Activated effector memory CD4-positive, alpha-beta T cell treated with anti-CD3 and anti-CD28 coated beads, Interleukin-2, amount 50 U/mL, for 16 hours (primary cell): ENCODE results near the gene SP5.
"Not testable (repeated sequence)": the region's sequence is repeated elsewhere in the genome, so short reads cannot be mapped to it uniquely, and the experiment has no call there.

Source experiments
- DNase-seq: peaks from one replicate; pipeline ENCODE4 v3.0.0-alpha.2; 2020

SP5 gene

DNA sequence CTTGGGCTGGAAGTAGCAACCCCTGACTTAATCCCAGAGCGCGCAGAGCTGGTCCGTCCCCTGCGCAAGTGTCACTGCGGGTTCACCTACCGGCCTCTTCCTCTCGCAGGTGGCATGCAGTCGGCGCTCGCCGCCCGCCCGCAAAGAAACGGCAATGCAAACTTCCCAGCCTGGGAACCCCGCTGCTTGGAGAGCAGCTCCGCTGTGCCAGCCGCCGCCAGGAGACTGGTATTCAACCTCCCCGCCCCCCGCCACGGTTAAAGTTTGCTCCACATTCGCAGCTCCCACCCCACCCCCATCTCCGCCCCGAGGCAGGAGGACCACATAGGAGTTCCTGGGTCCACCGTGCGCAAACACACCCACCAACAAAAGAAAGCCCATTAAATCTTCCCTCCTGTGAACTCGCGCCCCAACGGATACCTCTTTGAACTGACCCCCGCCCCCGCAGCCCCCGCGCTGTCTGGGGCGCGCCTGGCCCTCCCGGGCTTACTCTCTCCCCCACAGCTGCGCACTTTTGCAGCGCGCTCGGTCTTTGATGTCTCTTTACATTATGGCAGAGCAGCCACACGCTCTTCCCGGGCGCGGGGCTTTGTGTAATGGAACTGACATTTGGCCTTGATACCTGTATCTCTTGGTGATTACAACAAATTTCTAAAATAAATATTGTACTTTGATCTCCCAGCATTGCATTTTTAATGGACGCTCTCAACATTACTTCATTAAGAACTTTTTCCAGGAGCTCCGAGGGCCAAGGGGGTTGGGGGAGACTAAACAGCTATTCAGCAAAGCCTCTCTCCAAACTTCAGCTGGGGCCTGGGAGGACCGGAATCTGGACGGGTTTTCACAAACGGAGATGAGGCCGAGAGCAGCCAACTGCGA lies 3.1 kb upstream of the SP5 start:
- peak; percentile 62 for DNase-seq

DNA sequence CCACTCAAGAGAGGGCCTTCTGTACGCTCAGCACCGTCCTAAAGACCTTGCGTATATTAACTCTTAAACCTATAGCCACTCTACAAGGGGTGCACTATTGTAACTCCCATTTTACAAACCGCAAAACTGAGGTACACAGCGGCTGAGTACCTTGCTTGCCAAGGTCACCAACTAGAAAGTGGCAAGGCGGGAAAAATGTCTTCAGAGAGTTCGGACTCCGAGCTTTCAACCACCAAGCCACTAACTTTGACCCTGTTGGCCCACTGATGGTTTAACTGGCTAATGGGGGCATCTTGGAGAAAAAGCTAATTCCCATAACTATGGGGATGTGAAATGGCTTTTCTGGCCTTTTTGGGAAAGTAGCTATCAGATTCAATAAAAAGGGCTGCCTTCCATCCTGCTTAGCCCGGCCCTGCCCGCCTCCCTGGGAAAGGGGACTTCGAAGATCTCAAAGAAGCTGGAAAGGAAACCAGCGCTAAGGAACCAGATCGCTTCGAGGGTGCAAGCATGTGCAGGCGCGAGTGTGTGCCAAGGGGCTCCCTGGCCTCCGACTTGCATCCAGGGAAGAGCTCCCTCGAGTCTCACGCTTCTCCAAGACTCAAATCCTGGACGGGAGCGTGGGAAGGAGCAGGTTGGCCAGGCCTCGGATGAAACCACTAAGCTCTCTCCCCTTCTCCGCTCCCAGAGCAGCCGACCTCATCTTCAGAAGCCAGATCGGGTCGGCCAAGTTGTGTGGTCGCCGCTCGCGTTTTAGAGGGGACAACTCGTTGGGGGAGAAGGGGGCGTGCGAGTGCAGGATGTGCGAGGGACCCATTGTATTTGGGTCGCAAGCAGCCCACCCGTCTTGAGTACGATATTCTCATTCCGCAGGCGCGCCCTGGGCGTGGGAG lies 2.2 kb upstream of the SP5 start:
- no peak for DNase-seq

DNA sequence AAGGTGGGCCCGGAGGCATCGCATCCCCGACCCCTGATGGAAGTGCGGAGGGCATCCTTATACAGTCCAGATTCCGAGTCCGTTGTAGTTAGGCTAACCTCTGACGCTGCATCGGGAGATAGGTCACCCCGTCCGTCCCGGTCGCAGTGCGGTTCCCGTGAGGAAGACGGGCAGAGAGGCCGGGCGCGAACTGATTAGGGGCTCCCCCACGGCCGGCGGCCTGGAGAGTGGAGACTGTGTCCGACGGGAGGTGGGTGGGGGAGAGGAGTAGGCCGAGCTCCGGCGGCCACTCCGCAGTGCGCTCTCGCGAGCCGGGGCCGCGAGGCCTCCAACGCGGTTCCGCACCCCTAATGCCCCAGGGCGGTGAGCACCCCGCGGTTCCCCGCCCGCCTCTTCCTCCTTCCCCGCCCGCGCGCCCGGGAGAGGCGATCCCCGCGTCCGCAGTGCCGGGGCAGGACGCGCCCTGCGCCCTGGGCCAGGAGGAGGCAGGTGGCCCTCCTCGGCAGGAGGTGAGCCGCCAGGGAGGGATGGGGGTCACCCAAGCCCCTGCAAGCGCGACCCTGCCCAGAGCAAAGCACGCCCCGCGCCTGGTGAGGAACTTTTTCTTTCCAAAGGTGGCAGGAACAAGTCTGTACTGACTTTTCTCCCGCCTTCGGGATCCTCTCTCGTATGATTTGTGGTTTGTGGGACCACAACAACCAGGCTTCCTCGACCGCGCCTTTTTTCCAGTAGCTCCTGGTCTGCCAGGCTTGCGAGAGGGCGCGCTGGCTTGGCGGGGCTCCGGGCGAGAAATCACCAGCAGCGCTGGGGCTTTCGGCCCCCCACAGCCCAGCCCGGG lies 1.4 kb upstream of the SP5 start:
- no peak for DNase-seq

DNA sequence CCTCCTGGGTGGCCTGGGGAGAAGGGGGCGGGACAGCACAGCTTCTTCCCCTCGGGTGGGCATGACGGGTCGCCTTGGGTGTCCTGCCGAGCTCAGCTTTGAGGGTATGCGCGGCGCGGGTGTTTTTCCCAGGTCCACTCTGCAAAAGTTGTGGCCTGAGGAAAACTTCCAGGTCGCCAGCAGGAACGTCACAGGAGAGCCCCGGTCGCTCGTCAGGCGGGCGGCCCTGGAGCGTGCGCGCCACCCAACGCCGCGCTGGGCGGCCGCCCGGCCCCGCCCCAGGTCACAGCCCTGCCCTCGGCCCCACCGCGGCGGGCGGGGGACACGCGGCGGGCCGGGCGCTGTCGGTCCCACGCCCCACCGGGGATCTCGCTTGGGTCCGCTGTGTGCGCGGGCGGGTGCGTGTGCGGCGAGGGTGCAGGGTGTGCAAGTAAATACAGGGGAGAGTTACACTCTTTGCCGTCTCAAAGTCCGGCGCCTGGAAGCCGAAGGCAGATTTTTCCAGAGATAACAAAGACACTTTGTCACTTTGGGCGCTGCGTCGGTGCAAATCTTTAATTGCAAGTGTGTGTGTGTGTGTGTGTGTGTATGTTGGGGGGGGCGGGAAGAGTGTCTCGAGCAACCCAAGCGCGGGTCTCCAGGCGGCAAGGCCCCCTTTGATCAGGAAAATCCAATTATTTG lies 616 bp upstream of the SP5 start:
- no peak for DNase-seq

DNA sequence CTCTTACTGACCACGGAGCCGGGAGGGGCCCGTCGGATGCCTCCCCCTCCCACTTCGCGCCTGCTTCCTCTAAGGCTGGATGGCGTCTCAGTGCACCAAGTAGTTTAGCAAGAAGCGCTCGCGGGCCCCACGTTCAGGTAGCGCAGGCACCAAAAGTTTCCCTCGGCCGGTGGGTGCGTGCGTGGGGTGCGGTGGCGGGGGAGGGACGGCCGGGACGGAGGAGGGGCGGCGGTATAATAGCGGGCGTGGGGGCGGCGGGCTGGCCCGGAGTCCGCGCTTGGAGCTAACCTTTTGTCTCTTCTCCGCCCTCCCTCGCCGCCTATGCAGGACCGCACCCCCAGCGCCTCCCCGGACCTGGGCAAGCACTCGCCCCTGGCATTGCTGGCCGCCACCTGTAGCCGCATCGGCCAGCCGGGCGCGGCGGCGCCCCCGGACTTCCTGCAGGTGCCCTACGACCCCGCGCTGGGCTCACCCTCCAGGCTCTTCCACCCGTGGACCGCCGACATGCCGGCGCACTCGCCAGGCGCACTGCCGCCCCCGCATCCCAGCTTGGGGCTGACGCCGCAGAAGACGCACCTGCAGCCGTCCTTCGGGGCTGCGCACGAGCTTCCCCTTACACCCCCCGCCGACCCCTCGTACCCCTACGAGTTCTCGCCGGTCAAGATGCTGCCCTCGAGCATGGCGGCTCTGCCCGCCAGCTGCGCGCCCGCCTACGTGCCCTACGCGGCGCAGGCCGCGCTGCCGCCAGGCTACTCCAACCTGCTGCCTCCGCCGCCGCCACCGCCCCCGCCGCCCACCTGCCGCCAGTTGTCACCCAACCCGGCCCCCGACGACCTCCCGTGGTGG lies 1.0 kb downstream of the SP5 start:
- peak; percentile 62 for DNase-seq

DNA sequence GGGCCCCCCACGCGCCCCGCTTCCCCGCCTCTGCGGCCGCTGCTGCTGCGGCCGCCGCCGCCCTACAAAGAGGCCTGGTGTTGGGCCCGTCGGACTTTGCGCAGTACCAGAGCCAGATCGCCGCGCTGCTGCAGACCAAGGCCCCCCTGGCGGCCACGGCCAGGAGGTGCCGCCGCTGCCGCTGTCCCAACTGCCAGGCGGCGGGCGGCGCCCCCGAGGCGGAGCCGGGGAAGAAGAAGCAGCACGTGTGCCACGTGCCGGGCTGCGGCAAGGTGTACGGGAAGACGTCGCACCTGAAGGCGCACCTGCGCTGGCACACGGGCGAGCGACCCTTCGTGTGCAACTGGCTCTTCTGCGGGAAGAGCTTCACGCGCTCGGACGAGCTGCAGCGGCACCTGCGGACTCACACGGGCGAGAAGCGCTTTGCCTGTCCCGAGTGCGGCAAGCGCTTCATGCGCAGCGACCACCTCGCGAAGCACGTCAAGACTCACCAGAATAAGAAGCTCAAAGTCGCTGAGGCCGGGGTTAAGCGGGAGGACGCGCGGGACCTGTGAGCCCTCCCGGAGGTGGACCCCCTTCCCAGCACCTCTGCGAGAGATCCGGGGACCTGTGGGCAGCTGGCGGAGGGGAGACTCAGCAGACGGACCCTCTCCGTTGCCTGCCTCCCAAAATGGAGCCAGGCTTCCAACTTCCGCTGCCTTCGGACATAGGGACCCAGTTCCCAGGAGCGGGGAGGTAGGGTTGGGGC lies 1.9 kb downstream of the SP5 start:
- peak; percentile 69 for DNase-seq

DNA sequence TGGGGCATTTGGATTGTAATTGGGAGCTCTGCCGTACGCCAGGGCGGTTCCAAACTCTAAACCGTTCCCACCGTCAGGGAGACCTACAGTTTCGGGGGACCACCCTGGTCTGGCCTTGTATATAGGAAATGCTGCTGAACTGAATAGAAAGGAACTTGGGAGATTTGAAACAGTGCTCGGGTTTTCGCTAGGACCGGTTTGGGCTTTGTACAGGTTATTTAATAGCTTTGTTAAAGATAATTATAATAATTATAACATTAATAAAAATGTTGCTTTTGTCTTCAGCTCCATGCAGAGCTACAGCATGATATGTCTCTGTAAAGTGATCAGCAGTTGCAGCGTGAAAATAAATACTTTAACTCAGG lies 2.4 kb downstream of the SP5 start:
- DNase-seq, result no peak

DNA sequence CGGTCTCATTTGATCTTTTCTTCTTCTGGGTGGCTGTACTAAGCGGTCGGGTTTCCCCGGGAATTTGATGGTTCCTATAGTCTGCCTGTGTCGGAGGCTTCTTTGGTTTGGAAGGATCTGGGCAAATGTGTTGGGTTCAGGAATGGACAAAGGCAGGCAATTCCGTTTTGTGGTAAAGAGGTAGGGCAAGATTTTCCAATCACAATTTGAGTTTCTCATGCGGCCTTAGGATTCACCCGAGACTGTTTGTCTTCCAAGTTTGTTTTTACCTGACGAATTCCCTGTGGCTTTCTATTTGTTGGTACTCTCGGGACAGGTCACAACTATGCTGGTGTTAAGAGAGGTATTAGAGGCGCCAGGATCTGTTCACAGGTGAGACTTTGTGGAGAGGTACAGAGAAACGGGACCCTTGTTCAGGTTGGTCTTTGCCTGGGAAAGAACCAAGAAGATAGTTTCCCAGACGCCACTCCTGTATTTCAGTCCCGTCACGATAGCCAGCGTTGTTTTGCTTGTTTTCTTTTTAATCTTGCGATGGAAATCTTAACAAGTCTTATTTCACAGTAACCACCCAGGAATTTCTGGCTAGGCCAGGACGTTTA lies 3.0 kb downstream of the SP5 start:
- no peak for DNase-seq

DNA sequence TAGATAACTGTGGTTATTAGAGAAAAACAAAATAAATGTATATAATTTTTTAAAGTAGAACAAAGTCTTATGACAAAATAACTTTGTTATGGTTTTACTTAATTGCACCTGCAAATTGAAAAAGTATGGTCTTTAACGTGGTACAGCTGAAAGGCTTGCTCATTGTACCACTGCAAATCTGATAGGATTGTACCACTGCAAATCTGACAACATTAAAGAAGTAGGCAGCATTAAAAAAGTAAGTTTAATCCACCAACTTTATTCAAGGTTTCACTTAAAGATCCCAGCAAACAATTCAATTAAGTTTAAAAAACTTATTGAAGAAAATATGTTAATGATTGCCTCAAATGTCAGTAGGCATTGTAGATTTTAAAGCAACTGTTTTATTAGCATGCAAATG lies 4.7 kb downstream of the SP5 start:
- DNase-seq, result no peak

DNA sequence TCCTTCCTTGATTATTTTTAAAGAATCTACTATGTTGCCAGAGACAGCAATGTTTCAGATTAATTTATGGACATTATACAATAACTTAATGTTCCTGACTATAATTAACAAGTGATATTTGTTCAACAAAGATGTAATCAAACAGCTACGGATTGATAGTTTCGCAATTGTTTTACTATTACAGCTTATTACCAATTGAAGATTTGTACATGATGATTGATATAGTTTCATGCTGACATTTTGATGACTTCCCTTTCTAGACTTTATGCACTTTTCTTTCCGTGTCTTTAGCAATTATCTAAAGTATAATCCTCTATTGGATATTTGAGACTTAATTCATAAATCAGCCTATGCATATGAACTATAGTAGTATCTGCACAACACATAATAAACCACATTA lies 6.5 kb downstream of the SP5 start:
- DNase-seq, result no peak

DNA sequence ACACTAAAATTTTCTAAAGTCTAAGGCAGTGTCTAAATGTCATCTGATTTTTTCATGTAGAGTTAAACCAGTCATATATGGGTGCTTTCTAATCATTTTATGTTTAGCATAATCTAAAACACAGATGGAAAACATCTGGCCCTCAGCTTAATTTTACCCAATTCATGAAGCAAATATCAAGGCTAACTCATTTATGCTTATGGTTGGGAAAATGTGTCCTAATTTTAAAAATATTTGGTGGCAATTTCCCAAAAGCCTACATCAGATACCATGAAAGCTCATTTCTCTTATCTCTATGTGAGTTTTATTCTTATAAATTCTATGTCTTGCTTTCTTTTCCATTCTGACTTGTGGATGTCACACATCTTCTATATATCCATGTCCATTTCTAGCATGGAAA lies 7.2 kb downstream of the SP5 start:
- DNase-seq, result no peak

DNA sequence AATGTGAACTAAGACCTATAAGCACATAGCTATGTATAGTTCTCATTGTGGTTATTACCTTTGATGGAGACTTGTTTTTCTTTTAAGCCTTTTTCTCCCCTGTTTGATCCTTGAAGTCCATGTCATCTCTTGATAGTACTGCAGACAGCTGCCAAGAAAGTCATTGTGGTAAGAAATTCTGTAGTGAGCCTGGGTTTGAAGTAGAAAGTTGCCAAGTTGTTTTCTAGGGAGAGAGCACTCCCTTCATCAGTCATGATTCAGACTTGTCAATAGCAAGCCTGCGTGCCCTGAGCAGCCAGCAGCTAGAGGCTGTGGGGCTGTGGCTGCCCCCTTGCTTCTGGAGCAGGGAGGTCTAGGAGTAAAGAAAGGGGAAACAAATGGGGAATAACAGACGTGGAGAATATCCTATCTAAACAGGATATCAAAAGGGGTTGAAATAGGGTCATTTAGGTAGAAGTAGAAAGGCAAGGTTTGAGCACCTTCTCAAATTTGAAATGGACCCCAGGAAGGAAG lies 8.4 kb downstream of the SP5 start:
- DNase-seq, result no peak

DNA sequence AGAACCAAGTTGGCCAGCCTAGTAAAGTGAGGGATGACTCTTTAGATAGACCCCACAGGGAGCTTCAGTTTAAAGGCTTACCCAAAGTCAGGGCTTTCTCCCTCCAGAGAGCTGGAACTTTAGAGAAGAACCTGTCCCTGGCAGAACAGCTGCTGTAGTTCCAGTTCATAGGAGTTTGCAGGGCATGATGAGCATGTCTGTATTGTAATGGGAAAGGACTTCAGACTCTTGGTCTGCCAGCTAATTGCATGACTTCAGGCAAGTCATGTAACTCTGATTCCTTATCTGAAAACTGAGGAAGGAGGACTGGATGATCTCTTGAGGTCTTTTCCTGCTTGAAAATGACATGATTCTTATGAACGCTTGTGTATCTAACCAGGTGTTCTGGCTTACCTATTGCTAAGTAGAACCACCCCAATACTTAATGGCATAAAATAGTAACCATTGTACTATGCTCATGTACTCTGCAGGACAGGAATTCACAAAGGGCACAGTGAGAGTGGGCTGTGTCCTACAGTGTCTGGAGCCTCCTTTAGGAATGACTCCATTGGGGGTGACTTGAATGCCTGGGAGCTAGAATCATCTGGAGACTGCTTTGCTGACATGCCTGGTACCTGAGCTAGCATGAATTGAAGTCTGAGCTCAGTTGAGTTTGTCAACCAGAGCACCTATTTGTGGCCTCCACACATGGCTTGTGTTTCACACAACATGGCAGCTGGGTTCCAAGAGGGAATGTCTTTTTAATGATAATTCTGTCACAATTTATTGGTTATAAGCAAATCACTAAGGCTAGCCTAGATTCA lies 18.9 kb downstream of the SP5 start:
- no peak for DNase-seq

DNA sequence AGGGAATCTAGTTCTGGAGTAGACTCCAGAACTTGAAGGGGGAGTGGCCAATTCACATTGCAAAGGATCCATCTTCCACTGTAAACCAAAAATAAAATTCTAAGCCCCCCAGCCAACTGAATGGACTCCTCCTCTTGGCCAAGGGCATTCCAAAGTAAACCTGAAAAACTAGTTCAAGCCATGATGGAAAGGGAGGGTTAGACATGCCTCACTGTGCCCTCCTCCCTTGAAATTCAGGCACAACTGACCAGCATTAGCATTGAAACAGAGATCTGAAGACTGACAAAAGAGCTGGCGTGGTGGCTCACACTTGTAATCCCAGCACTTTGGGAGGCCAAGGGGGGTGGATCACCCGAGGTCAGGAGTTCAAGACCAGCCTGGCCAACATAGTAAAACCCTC lies 19.5 kb downstream of the SP5 start:
- DNase-seq, result not testable (repeated sequence)

DNA sequence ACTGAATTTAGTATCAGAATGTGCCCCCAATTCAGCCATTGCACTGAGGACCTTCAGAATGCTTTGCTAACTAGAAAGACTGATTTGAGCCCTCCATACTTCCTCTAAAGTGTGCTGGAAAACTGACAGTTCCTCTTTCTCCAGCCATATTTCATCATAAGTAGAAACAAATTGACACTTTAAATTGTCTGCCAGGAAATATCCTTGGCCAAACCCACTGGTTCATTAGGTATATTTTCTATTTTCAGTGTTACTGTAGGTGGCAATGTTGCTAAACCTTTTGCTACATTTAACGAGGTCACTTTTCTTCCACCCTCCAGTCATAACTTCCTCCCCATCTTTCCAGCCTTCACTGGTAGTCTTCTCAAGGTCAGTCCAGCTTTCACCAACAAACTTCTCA lies 21.5 kb downstream of the SP5 start:
- no peak for DNase-seq

DNA sequence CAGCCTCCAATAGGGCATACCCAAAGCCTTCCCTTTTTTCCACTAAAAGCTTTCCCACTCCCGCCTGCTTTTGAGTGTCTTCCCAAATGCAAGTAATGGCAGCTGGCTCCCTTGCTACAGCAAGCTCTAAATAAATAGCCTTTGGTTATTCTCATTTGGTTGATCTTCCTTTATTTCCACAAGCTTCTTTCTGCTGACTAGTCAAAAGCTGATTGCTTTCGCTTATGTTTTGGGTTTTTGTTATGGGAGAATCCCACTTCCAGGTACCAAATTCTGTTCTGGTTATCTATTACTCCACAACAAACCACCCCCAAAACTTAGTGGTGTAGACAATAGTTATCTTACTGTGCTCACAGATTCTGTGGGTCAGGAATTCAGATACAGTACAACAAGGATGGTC lies 22.3 kb downstream of the SP5 start:
- DNase-seq, result no peak

DNA sequence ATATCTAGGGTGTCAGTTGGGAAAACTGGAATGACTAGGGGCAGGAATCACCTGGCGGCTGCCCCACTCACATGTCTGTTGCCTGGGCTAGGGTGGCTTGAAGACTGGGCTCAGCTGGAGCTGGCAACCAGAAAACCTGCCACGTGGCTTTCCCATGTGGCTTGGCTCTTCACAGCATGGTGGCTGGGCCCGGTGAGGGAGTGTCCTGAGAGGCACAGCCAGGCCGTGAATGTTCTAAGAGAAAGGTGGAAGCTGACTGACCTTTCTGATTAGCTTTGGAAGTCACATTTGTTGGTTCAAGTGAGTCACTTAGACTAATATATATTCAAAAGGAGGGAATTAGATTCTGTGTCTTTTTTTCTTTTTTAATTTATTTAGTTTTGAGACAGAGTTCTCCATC lies 22.7 kb downstream of the SP5 start:
- DNase-seq, result no peak

DNA sequence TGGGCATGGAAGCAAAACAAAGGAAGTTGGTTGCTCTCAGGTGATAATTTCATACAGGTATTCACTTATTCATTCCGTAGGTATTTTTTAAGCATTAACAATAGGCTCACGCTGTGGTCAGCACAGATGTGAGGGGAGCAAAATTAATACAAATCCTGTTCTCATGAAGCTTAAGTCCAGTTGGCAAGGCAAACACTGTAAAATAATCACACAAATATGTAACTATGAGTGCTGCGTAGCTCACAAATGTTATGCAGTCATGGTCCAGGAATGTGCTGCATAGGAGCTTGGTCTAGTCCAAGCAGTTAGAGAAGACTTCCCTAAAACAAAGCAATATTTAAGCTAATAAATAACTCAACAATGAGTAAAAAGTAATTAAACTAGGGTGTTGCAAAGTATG lies 23.9 kb downstream of the SP5 start:
- DNase-seq, result no peak

DNA sequence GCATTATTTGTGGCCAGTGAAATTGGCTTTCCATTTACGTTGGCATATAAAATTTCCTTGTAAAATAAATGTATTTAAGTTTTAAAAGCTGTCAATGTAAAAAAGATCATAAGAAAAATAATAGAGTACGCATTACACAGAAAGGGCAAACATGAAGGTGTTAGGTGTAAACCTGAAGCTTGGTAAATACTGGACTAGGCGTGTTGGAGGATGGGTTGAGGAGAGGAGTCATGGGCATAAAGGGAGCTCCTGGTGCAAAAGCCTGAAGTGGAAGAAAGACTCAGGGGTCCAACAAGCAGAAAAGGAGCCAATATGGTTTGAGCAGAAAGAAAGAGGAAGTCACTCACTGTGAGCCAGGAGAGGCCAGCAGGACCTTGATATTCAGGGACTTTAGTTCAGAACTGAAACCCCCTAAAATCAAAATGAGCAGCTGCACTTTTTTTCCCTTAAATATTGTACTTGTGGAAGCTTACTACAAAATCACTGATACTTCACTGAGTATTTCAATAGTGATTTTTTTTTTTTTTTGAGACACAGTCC lies 24.4 kb downstream of the SP5 start:
- no peak for DNase-seq
